ENCODE results near the gene PGF.

DNA sequence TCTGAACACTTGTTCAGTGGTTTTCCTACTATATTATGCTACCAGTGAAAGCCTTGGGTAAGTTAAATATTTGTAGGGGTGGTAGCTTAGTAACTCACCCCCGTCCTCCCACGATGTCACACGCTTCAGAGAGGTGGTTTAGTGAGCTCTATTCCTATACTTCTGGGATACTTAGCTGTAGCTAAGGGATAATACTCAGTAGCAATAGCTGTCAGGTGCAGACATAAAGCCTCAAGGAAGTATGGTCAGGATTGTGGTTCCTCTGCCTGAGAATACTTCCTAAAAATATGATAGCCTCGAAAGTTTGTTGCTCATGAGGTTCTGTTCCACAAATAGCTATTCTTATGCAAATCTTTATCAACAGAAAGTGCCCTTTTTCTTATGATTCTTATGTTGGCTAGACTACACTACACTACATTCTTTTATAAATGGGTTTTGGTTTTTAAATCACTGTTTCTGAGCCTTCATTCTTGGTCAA lies 61.7 kb downstream of the PGF start:
- TF ChIP-seq NFRKB (IDR thresholded peaks at IDR 0.05) (no peak), TARDBP (IDR thresholded peaks at IDR 0.05) (no peak), HDGF (IDR thresholded peaks at IDR 0.05; ENCODE audit: borderline replicate concordance) (no peak), FOXM1 (IDR thresholded peaks at IDR 0.05; ENCODE audit: borderline replicate concordance) (no peak), CTBP1 (IDR thresholded peaks at IDR 0.05; ENCODE audit: borderline replicate concordance) (no peak), FOXK2 (IDR thresholded peaks at IDR 0.05) (no peak)
